ENCODE results near the gene ITSN2. TPM values are rescaled to one million over a fixed set of nuclear protein-coding genes. Genes with fewer than 3 reads are reported as not detected.

The ITSN2 gene
- total RNA-seq, 2 experiments from 2014 or later = 72.8 to 76.6 TPM

DNA sequence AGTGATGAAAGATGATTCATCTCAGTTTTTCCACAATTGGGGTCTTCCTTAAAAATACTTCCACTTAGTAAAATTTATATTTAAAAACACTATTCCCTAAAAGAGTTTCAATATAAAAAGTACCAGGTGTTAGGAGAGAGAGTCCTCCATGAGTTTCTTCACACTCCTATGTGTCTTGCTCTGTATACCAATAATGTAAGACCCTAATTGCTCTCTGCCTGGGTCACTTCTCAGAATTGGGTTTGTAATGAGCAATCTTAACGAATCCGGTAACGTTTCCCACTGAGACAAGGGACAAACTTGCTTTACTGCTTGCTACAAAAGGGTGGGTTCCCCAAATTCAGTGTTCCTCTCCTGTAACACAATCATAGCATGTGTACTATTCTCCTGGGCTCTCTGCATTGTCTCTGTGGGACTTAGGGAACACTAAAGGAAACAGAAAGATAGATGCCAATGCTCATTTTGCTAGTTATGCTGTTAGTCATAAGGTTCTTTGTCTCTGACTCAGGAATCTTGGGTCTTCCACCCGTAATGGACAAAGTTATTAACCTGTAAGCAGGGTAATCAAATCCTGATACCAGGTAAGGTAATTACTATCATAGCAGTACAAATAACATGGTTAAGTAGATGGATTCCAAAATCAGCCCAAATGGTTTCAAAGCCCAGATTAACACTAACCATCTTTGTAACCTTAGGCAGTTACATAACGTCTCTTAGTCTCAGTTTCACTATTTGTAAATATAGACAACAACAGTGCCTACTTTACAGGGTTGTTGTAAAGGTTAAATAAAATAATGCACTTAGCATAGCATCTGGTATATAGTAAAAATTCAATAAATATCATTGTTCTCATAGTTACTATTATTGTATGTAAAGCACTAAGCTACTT lies 46.3 kb downstream of the ITSN2 start:
- POLR2A ChIA-PET = no interaction called here
- CTCF ChIA-PET = no interaction called here
- Mint-ChIP-seq H3K27me3 (no peaks in the 10 kb centered on the region), H3K36me3 (ENCODE audit: low read depth) (peaks cover 19% of the 10 kb centered on the region), H3K27ac (no peak overlapping the region), H3K4me1 (peaks cover 7% of the 10 kb centered on the region), H3K9me3 (no peaks in the 10 kb centered on the region), H3K4me3 (no peak overlapping the region)
- DNase-seq = no peak

GRCh38 chr2:24307961-24308360 lies 52.4 kb downstream of the ITSN2 start:
- H3K4me1 Mint-ChIP-seq = no peaks in the 10 kb centered on the region
- ChIA-PET POLR2A (no interaction called here), CTCF (no interaction called here)
- H3K27ac Mint-ChIP-seq = no peak overlapping the region
- H3K9me3 Mint-ChIP-seq = no peaks in the 10 kb centered on the region
- peaks cover 34% of the 10 kb centered on the region for H3K36me3 Mint-ChIP-seq (ENCODE audit: low read depth)
- no peak overlapping the region for H3K4me3 Mint-ChIP-seq
- no peak for DNase-seq
- H3K27me3 Mint-ChIP-seq = no peaks in the 10 kb centered on the region

DNA sequence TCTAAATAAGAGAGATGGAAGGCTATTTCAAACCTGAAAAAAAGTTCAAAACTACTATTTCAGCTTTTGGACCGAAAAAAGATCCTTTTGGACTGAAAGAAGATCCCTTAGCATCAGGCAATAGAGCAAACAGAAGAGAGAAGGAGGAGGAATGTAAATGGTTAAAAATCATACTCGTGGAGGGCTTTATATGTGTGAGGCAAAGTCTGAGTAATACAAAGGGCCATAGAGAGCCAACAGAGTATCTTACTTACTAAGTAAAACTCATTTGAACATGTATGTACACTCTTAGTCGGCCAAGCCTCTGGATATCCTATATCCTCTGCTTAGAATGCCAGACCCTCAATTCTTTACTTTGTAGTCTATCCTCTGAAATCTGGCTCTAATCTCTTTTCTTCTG lies 55.7 kb downstream of the ITSN2 start:
- no peaks in the 10 kb centered on the region for H3K9me3 Mint-ChIP-seq
- no peak overlapping the region for H3K27ac Mint-ChIP-seq
- no peaks in the 10 kb centered on the region for H3K27me3 Mint-ChIP-seq
- ChIA-PET POLR2A (no interaction called here), CTCF (interaction anchor here (0.7 to 1.3 kb wide), 2 partner anchors 28 to 354 kb away, joined by 3 read pairs; no protein-coding TSS in a partner anchor)
- H3K4me1 Mint-ChIP-seq = no peaks in the 10 kb centered on the region
- H3K36me3 Mint-ChIP-seq (ENCODE audit: low read depth) = peaks cover 43% of the 10 kb centered on the region
- no peak overlapping the region for H3K4me3 Mint-ChIP-seq
- no peak for DNase-seq

GRCh38 chr2:24304098-24304497 lies 56.2 kb downstream of the ITSN2 start:
- Mint-ChIP-seq H3K4me1 (no peaks in the 10 kb centered on the region), H3K9me3 (no peaks in the 10 kb centered on the region)

DNA sequence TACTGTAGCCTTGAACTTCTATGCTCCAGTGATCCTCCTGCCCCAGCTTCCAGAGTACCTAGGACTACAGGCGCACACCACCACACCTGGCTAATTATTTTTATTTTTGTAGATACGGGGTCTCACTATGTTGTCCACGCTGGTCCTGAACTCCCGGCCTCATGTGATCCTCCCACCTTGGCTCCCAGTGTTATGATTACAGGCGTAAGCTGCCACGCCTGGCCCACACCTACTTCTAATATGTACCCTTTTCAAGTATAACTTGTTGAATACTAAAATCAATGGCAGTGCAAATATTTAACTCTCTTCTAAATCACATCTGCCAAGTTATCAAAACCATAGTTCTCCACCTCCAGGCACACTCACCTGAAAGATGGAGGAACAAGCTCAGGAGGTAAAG lies 58.7 kb downstream of the ITSN2 start:
- no peak for DNase-seq
- H3K27me3 Mint-ChIP-seq = no peaks in the 10 kb centered on the region
- H3K27ac Mint-ChIP-seq = no peak overlapping the region
- peaks cover 46% of the 10 kb centered on the region for H3K36me3 Mint-ChIP-seq (ENCODE audit: low read depth)
- no peak overlapping the region for H3K4me3 Mint-ChIP-seq
- H3K4me1 Mint-ChIP-seq = no peaks in the 10 kb centered on the region
- ChIA-PET POLR2A (no interaction called here), CTCF (interaction anchor here (0.7 kb wide), 1 partner anchor 252 kb away, joined by 4 read pairs; no protein-coding TSS in a partner anchor)
- H3K9me3 Mint-ChIP-seq = no peaks in the 10 kb centered on the region

More at GRCh38 chr2:24304098-24304497, 56.2 kb downstream of the ITSN2 start:
- Mint-ChIP-seq H3K27ac (no peak overlapping the region), H3K27me3 (no peaks in the 10 kb centered on the region), H3K4me3 (no peak overlapping the region), H3K36me3 (ENCODE audit: low read depth) (peaks cover 44% of the 10 kb centered on the region)
- no peak for DNase-seq
- CTCF ChIA-PET = interaction anchor here (0.7 to 1.3 kb wide), 3 partner anchors 27 to 353 kb away, joined by 3 read pairs; no protein-coding TSS in a partner anchor
- POLR2A ChIA-PET = no interaction called here

GRCh38 chr2:24297663-24298062 lies 62.7 kb downstream of the ITSN2 start:
- POLR2A ChIA-PET = no interaction called here
- H3K4me1 Mint-ChIP-seq = no peaks in the 10 kb centered on the region
- no peak for DNase-seq
- peaks cover 69% of the 10 kb centered on the region for H3K36me3 Mint-ChIP-seq (ENCODE audit: low read depth)
- H3K27me3 Mint-ChIP-seq = no peaks in the 10 kb centered on the region
- H3K27ac Mint-ChIP-seq = no peak overlapping the region
- no peak overlapping the region for H3K4me3 Mint-ChIP-seq
- CTCF ChIA-PET = no interaction called here
- no peaks in the 10 kb centered on the region for H3K9me3 Mint-ChIP-seq

GRCh38 chr2:24287171-24287570 lies 73.2 kb downstream of the ITSN2 start:
- H3K9me3 Mint-ChIP-seq = no peaks in the 10 kb centered on the region
- peaks cover 8% of the 10 kb centered on the region for H3K4me1 Mint-ChIP-seq
- H3K27ac Mint-ChIP-seq = no peak overlapping the region
- no peak for DNase-seq
- no peaks in the 10 kb centered on the region for H3K27me3 Mint-ChIP-seq
- ChIA-PET CTCF (no interaction called here), POLR2A (no interaction called here)
- peaks cover 40% of the 10 kb centered on the region for H3K36me3 Mint-ChIP-seq (ENCODE audit: low read depth)
- H3K4me3 Mint-ChIP-seq = no peak overlapping the region

DNA sequence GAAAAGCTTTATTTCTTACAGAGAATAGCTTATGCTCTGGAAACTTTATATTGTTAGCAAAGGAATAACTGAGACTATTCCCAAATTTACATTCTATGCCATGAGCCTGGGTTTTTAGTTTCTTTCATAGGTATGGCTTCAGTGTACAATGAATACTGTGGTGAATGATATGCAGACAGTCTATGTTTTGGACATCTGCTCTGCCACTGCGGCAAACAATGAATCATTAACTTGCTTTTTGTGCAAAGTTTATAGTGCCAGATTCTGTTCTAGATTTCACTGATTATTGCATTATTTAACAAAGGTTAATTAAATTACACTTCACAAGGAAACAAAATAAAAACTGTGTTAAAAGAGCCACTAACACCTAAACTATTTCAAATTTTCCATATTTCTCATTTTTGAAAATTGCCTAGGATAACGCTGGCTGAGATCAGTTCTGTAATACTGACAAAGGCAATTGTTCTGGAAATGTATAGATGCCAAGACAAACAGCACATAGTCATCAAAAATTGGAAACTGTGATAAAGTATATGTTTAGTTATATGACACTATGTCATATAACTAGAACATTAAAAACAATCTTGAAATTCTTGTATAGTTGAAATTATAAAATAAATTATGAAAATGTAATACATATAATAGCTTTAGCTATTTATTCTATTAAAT lies 74.7 kb downstream of the ITSN2 start:
- POLR2A ChIA-PET = no interaction called here
- Mint-ChIP-seq H3K4me3 (no peak overlapping the region), H3K36me3 (ENCODE audit: low read depth) (peaks cover 31% of the 10 kb centered on the region), H3K4me1 (peaks cover 8% of the 10 kb centered on the region), H3K27me3 (no peaks in the 10 kb centered on the region), H3K9me3 (no peaks in the 10 kb centered on the region), H3K27ac (no peak overlapping the region)
- CTCF ChIA-PET = no interaction called here
- DNase-seq = no peak

- Mint-ChIP-seq H3K4me1 (no peaks in the 10 kb centered on the region), H3K4me3 (no peak overlapping the region), H3K27me3 (no peaks in the 10 kb centered on the region), H3K36me3 (ENCODE audit: low read depth) (peaks cover 14% of the 10 kb centered on the region), H3K27ac (no peak overlapping the region), H3K9me3 (no peaks in the 10 kb centered on the region)
- DNase-seq = no peak
- ChIA-PET POLR2A (no interaction called here), CTCF (no interaction called here)
These were observed 79.7 kb downstream of the ITSN2 start for GRCh38 chr2:24280645-24281044.

DNA sequence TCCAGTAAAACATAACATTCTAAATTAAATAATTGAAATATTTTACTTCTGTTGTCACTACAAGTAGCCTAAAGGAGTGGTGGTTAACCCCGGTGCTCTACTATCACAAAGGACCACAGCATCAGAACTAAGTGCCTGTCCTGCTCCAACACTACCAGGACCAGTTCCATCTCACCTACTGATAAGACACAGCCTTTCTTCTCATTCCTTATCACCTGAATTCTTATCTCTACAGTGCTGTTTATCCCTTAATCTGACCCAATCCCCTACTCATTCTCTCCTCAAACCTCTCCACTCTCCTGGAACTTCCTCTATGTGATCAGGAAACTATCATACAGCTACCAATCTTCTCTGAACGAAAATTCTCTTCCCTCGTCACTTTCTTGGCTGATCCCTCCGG lies 80.2 kb downstream of the ITSN2 start:
- ChIA-PET POLR2A (no interaction called here), CTCF (no interaction called here)
- H3K4me1 Mint-ChIP-seq = no peaks in the 10 kb centered on the region
- H3K27ac Mint-ChIP-seq = no peak overlapping the region
- H3K36me3 Mint-ChIP-seq (ENCODE audit: low read depth) = peaks cover 11% of the 10 kb centered on the region
- H3K4me3 Mint-ChIP-seq = no peak overlapping the region
- no peaks in the 10 kb centered on the region for H3K27me3 Mint-ChIP-seq
- no peak for DNase-seq
- H3K9me3 Mint-ChIP-seq = no peaks in the 10 kb centered on the region

DNA sequence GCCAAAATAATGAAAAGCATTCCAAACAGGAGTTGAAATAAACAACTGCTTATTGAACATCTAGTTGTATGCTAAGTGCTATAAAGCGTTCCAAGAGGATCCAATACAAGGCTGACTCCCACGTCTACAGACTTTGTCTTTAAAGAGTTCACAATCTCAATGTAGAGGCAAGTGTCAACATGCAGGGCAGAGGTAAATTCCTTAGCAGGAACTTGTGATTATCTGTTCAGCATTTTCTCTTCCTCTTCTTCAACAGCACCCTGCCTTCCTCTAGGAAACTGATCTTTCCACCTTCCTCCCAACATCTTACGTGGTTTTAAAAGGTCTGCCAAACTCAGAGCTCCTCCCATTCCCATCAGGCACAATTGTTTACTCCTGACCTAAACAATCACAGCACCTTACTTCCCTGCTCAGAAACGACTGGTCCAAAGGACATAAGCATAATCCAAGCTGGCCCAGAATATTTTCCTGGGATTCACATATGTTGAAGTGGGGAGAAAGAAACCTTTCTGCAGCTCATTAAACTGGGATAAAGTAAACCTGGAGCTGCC lies 83.9 kb downstream of the ITSN2 start:
- POLR2A ChIA-PET = no interaction called here
- Mint-ChIP-seq H3K4me3 (no peak overlapping the region), H3K4me1 (no peaks in the 10 kb centered on the region), H3K27ac (no peak overlapping the region), H3K9me3 (no peaks in the 10 kb centered on the region), H3K36me3 (ENCODE audit: low read depth) (peaks cover 20% of the 10 kb centered on the region), H3K27me3 (no peaks in the 10 kb centered on the region)
- CTCF ChIA-PET = interaction anchor here (1.1 kb wide), 1 partner anchor 27 kb away, joined by 3 read pairs; no protein-coding TSS in a partner anchor
- DNase-seq = no peak

- Mint-ChIP-seq H3K36me3 (ENCODE audit: low read depth) (peaks cover 29% of the 10 kb centered on the region), H3K4me3 (no peak overlapping the region), H3K27ac (no peak overlapping the region), H3K4me1 (no peaks in the 10 kb centered on the region), H3K27me3 (no peaks in the 10 kb centered on the region), H3K9me3 (no peaks in the 10 kb centered on the region)
- DNase-seq = no peak
- CTCF ChIA-PET = interaction anchor here (1.4 kb wide), 1 partner anchor 15 kb away, joined by 3 read pairs; no protein-coding TSS in a partner anchor
- POLR2A ChIA-PET = no interaction called here
These were observed 85.5 kb downstream of the ITSN2 start for GRCh38 chr2:24274809-24275208.

DNA sequence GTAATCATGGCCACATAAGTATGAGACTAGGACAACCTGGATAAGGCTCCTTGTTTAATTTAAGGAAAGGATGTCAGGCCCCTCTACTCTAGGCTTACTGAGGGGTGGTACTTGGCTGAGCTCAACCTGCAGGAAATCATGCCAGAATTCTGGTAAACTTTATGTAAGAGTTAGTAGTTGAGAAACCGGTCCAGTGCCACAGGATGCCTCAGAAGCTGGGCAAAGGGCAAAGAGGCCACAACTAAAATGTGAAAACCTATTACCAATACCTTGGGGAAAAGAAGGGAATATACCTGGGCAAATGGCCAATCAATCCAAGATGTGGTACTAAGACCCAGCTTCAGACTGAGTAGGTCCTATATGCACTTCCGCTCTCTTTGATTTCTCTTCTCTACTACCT lies 86.7 kb downstream of the ITSN2 start:
- POLR2A ChIA-PET = no interaction called here
- H3K4me1 Mint-ChIP-seq = no peaks in the 10 kb centered on the region
- CTCF ChIA-PET = interaction anchor here (1.4 kb wide), 1 partner anchor 16 kb away, joined by 3 read pairs; no protein-coding TSS in a partner anchor
- H3K36me3 Mint-ChIP-seq (ENCODE audit: low read depth) = peaks cover 33% of the 10 kb centered on the region
- DNase-seq = no peak
- no peaks in the 10 kb centered on the region for H3K27me3 Mint-ChIP-seq
- H3K9me3 Mint-ChIP-seq = no peaks in the 10 kb centered on the region
- no peak overlapping the region for H3K4me3 Mint-ChIP-seq
- no peak overlapping the region for H3K27ac Mint-ChIP-seq
